IMR-90 (cell line): ENCODE results near the gene GJB4. TPM values are rescaled to one million over a fixed set of nuclear protein-coding genes. Genes with fewer than 3 reads are reported as not detected.

ENCODE experiments used
- ATAC-seq: fragments of 200-7000 bp; cut with Tn5 transposase; 2 replicates; pipeline ENCODE4 v1.9.1; 2020; ENCODE audit warnings: low read depth, mild to moderate bottlenecking, moderate library complexity
- BruUV-seq: library from RNA; stranded (reverse); fragments of 400-500 nt; replicated peaks from 2 replicates; lab custom pipeline; 2021; lab: Mats Ljungman, UMichigan
- CTCF ChIA-PET: fragments of 300-600 bp; formaldehyde crosslinking; extraction: SDS; loops from one replicate; lab custom pipeline; 2021; ENCODE audit warnings: antibody characterized with exemption; lab: Yijun Ruan, JAX
- POLR2A ChIA-PET: fragments of 300-600 bp; sonication (Branson Sonifier 250); formaldehyde crosslinking; loops from one replicate; lab custom pipeline; 2022; ENCODE audit warnings: antibody characterized with exemption; ENCODE audit not compliant: unreplicated experiment; lab: Charles Lee
- DNase-seq: peaks from one replicate; pipeline ENCODE4 v3.0.0; 2013
- H2AFZ ChIP-seq: replicated peaks from 2 replicates; pipeline ENCODE3; 2013; ENCODE audit warnings: low read length, mild to moderate bottlenecking; ENCODE audit not compliant: poor library complexity
- H2AK5ac ChIP-seq: 2 replicates; pipeline ENCODE4 v1.6.1; 2013; ENCODE audit warnings: low read depth, low read length, inconsistent platforms
- H2AK9ac ChIP-seq: replicated peaks from 2 replicates; pipeline ENCODE3; 2013; ENCODE audit warnings: mild to moderate bottlenecking, low read depth, low read length, moderate library complexity; ENCODE audit not compliant: poor library complexity
- H2BK120ac ChIP-seq: 2 replicates; pipeline ENCODE4 v1.6.1; 2013; ENCODE audit warnings: low read depth, low read length, inconsistent platforms
- H2BK15ac ChIP-seq: 3 replicates; pipeline ENCODE4 v1.6.1; 2013; ENCODE audit warnings: low read depth, low read length, inconsistent platforms
- H2BK20ac ChIP-seq: 2 replicates; pipeline ENCODE4 v1.6.1; 2013; ENCODE audit warnings: low read depth, mild to moderate bottlenecking, inconsistent platforms, low read length, moderate library complexity
- H2BK5ac ChIP-seq: 2 replicates; pipeline ENCODE4 v1.6.1; 2013; ENCODE audit warnings: mild to moderate bottlenecking, low read depth, low read length, inconsistent platforms; ENCODE audit not compliant: poor library complexity, severe bottlenecking
- H3K14ac ChIP-seq: replicated peaks from 2 replicates; pipeline ENCODE4 v1.6.1; 2013; ENCODE audit warnings: low read depth, low read length, inconsistent platforms
- H3K18ac ChIP-seq: 2 replicates; pipeline ENCODE4 v1.6.1; 2013; ENCODE audit warnings: low read depth, low read length, control low read depth
- H3K23ac ChIP-seq: 2 replicates; pipeline ENCODE4 v1.6.1; 2013; ENCODE audit warnings: low read depth, low read length, inconsistent platforms
- H3K27ac ChIP-seq: 2 replicates; pipeline ENCODE4 v1.5.1; 2013; ENCODE audit warnings: mild to moderate bottlenecking, control low read depth, low read length; ENCODE audit not compliant: insufficient read depth
- H3K27me3 ChIP-seq: 2 replicates; pipeline ENCODE4 v1.6.1; 2013; ENCODE audit warnings: low read length; ENCODE audit not compliant: control insufficient read depth, insufficient read depth
- H3K36me3 ChIP-seq: 2 replicates; pipeline ENCODE4 v1.6.1; 2013; ENCODE audit warnings: low read length, mixed read lengths; ENCODE audit not compliant: control insufficient read depth, insufficient read depth
- H3K4ac ChIP-seq: 2 replicates; pipeline ENCODE4 v1.6.1; 2013; ENCODE audit warnings: low read depth, low read length, inconsistent platforms
- H3K4me1 ChIP-seq: 2 replicates; pipeline ENCODE4 v1.6.1; 2013; ENCODE audit warnings: low read length, mixed read lengths; ENCODE audit not compliant: control insufficient read depth, insufficient read depth
- H3K4me2 ChIP-seq: 2 replicates; pipeline ENCODE4 v1.6.1; 2013; ENCODE audit warnings: low read depth, mild to moderate bottlenecking, control low read depth, low read length, moderate library complexity
- H3K4me3 ChIP-seq: 2 replicates; pipeline ENCODE4 v1.5.1; 2013; ENCODE audit warnings: low read depth, mild to moderate bottlenecking, control low read depth, low read length, moderate library complexity; ENCODE audit not compliant: insufficient read depth
- H3K56ac ChIP-seq: 2 replicates; pipeline ENCODE4 v1.6.1; 2013; ENCODE audit warnings: low read length, inconsistent platforms; ENCODE audit not compliant: insufficient read depth; ENCODE audit errors: extremely low read depth
- H3K79me1 ChIP-seq, 2 experiments: 2 replicates each; pipeline ENCODE4 v1.6.1; 2013; ENCODE audit warnings: low read length in 2 of 2, inconsistent platforms in 1 of 2, low read depth in 1 of 2
- H3K9ac ChIP-seq: 2 replicates; pipeline ENCODE4 v1.6.1; 2013; ENCODE audit warnings: low read depth, low read length, control low read depth
- H3K9me1 ChIP-seq: 2 replicates; pipeline ENCODE4 v1.6.1; 2013; ENCODE audit warnings: low read length, inconsistent platforms; ENCODE audit not compliant: insufficient read depth
- H3K9me3 ChIP-seq: 2 replicates; pipeline ENCODE4 v1.6.1; 2013; ENCODE audit warnings: low read length; ENCODE audit not compliant: control insufficient read depth, insufficient read depth
- H4K20me1 ChIP-seq: 2 replicates; pipeline ENCODE4 v1.6.1; 2013; ENCODE audit warnings: low read length, inconsistent platforms; ENCODE audit not compliant: insufficient read depth
- H4K5ac ChIP-seq: 2 replicates; pipeline ENCODE4 v1.6.1; 2013; ENCODE audit warnings: mild to moderate bottlenecking, low read depth, low read length, control low read depth
- H4K8ac ChIP-seq, 2 experiments: 2 replicates each; pipeline ENCODE4 v1.6.1; 2013; ENCODE audit warnings: low read depth in 2 of 2, low read length in 2 of 2, control low read depth in 1 of 2, inconsistent platforms in 1 of 2
- H4K91ac ChIP-seq: 2 replicates; pipeline ENCODE4 v1.6.1; 2013; ENCODE audit warnings: low read depth, low read length, inconsistent platforms; ENCODE audit not compliant: insufficient read depth
- MAZ ChIP-seq: IDR thresholded peaks from 2 replicates; pipeline ENCODE4 v1.6.1; 2012; ENCODE audit warnings: low read depth, mild to moderate bottlenecking, low read length, improper control_type of control experiment, moderate library complexity, borderline replicate concordance
- RCOR1 ChIP-seq: IDR thresholded peaks from 2 replicates; pipeline ENCODE4 v1.6.1; 2012; ENCODE audit warnings: mild to moderate bottlenecking, low read length, improper control_type of control experiment; ENCODE audit not compliant: insufficient replicate concordance
- RFX5 ChIP-seq: IDR thresholded peaks from 2 replicates; pipeline ENCODE4 v1.8.0; 2012; ENCODE audit warnings: low read depth, mild to moderate bottlenecking, low read length, moderate library complexity
- SMC3 ChIP-seq: fragments of 150-350 bp; IDR thresholded peaks from 2 replicates; pipeline ENCODE4 v1.6.1; 2016; ENCODE audit warnings: low read depth, mild to moderate bottlenecking, antibody characterized with exemption, low read length, moderate library complexity
- WGBS, 2 experiments: methylation state at CpG; one replicate each; pipeline versions ENCODE4 v1.1.5 to v1.1.7; 2013; ENCODE audit warnings: missing lambda C conversion rate in 2 of 2; ENCODE audit not compliant: insufficient read length in 1 of 2; ENCODE audit errors: extremely low coverage in 2 of 2; 5-methylcytosine and 5-hydroxymethylcytosine counted together
- dilution Hi-C: fragments of 300-500 bp; cut with HindIII; formaldehyde crosslinking; loops from one replicate; pipeline ENCODE4 v1.14.3; 2018; ENCODE audit warnings: low sequenced_read_pairs; ENCODE audit not compliant: unreplicated experiment
- in situ Hi-C: fragments of 300-500 bp; cut with MboI; formaldehyde crosslinking; loops from 3 replicates; pipeline ENCODE4 v1.14.3; 2019; ENCODE audit warnings: low sequenced_read_pairs, inconsistent platforms, mixed read lengths
- intact Hi-C: fragments of 100-400 bp; cut with micrococcal nuclease; formaldehyde crosslinking; loops from 2 replicates; pipeline ENCODE4 v1.10.0; 2022
- polyA plus RNA-seq, 3 experiments: library from polyadenylated mRNA; depleted of rRNA; stranded (reverse); fragments of >200 nt; gene quantifications; 2 replicates each; pipeline ENCODE4 v1.2.3, GENCODE V29; 2012; ENCODE audit warnings: low replicate concordance in 1 of 3
- total RNA-seq: library from RNA; depleted of rRNA; stranded (reverse); fragments of >200 nt; gene quantifications from 2 replicates; pipeline ENCODE4 v1.2.3, GENCODE V29; 2012
- TF ChIP-seq, protein P1 (sequence below): fragments of 150-350 bp; IDR thresholded peaks from 2 replicates; pipeline ENCODE4 v1.6.1; 2017; ENCODE audit warnings: mild to moderate bottlenecking, antibody characterized with exemption, low read length, low read depth

Gene GJB4
- total and polyA plus RNA-seq, 2 of the 4 experiments (the other 2 are of a cell fraction) = not detected

DNA sequence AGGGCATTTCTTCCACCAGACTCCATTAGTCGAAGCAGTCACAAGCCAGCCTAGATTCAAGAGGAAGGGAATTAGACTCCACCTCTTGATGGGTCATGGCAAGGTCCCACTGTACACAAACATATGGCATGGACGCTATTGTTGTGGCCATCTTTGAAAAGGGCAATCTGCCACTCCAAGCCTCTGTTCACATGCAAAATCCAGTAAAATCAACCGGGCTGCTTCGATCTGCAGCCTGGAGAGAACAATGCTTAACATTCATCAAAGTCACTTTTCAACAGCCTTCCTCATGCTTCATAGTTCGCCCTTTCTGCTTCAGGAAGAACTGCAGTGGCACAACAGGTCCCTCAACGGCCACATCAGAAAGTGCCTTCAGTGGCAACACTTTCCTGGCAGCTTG lies 32.7 kb upstream of the GJB4 start:
- CTCF ChIA-PET = interaction anchor here (0.6 kb wide), 1 partner anchor 1094 kb away, joined by 3 read pairs; no protein-coding TSS in a partner anchor

More for the DNA sequence above, 32.7 kb upstream of the GJB4 start:
- H2AFZ ChIP-seq = no peak overlapping the region
- H3K9me1 ChIP-seq = no peaks in the 10 kb centered on the region
- no peaks in the 10 kb centered on the region for H3K79me1 ChIP-seq
- no peaks in the 10 kb centered on the region for H3K27me3 ChIP-seq
- no peaks in the 10 kb centered on the region for H3K9me3 ChIP-seq
- in situ Hi-C loops = no loop called here
- no peak overlapping the region for H3K27ac ChIP-seq
- no peaks in the 10 kb centered on the region for H3K36me3 ChIP-seq
- H3K4me1 ChIP-seq = no peaks in the 10 kb centered on the region
- H3K4ac ChIP-seq = no peak overlapping the region
- H2BK15ac ChIP-seq = no peak overlapping the region
- POLR2A ChIA-PET = no interaction called here
- no peak overlapping the region for H2BK20ac ChIP-seq
- H4K5ac ChIP-seq = no peak overlapping the region
- no peak overlapping the region for H3K9ac ChIP-seq
- no peak for ATAC-seq
- TF ChIP-seq RCOR1 (no peak), SMC3 (no peak), RFX5 (no peak), MAZ (no peak)
- TF ChIP-seq, protein P1, sequence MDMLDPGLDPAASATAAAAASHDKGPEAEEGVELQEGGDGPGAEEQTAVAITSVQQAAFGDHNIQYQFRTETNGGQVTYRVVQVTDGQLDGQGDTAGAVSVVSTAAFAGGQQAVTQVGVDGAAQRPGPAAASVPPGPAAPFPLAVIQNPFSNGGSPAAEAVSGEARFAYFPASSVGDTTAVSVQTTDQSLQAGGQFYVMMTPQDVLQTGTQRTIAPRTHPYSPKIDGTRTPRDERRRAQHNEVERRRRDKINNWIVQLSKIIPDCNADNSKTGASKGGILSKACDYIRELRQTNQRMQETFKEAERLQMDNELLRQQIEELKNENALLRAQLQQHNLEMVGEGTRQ = no peak
- no peak overlapping the region for H4K8ac ChIP-seq
- dilution Hi-C loops = no loop called here
- no peaks in the 10 kb centered on the region for H4K20me1 ChIP-seq
- no peak overlapping the region for H3K18ac ChIP-seq
- intact Hi-C loops = no loop called here
- no TSS peak for BruUV-seq
- H2AK9ac ChIP-seq = no peak overlapping the region
- no peak overlapping the region for H2BK5ac ChIP-seq
- 46% methylated on average over 3 of the region's 6 CpGs; no CpG with 5 or more reads in 1 of the 2 experiments for WGBS, 2 experiments
- H3K4me3 ChIP-seq = no peak overlapping the region
- no peak overlapping the region for H3K14ac ChIP-seq
- H2BK120ac ChIP-seq = no peak overlapping the region
- no peak overlapping the region for H3K23ac ChIP-seq
- no peak overlapping the region for H4K91ac ChIP-seq
- DNase-seq = no peak
- H2AK5ac ChIP-seq = no peak overlapping the region
- no peak overlapping the region for H3K56ac ChIP-seq
- H3K4me2 ChIP-seq = no peak overlapping the region
